Panc1 (cell line): ENCODE results near the gene ZNF662.

ENCODE experiments used
- CTCF ChIP-seq: fragments of 450-650 bp; IDR thresholded peaks from 2 replicates; pipeline ENCODE4 v1.5.1; 2017; ENCODE audit warnings: mild to moderate bottlenecking
- POLR2AphosphoS5 ChIP-seq: IDR thresholded peaks from 2 replicates; pipeline ENCODE4 v1.6.1; 2012; ENCODE audit warnings: mild to moderate bottlenecking, low read depth, low read length, moderate library complexity
- REST ChIP-seq, 2 experiments: IDR thresholded peaks; 2 replicates each; pipeline ENCODE4 v1.6.1; 2011 to 2012; ENCODE audit warnings: low read depth in 2 of 2, control low read depth in 1 of 2, low read length in 1 of 2, mild to moderate bottlenecking in 1 of 2, moderate library complexity in 1 of 2; ENCODE audit not compliant: insufficient read depth in 1 of 2
- SIN3A ChIP-seq: IDR thresholded peaks from 2 replicates; pipeline ENCODE4 v1.6.1; 2012; ENCODE audit warnings: low read depth, mild to moderate bottlenecking, low read length, moderate library complexity, borderline replicate concordance; ENCODE audit not compliant: insufficient read depth

- TF ChIP-seq CTCF (no peak), POLR2AphosphoS5 (no peak), SIN3A (no peak), REST (IDR thresholded peaks at IDR 0.05; ENCODE audit: insufficient read depth in 1 of 2, low read depth in 2 of 2, low read length in 1 of 2) (no peak)
Measured at GRCh38 chr3:42895580-42895868, 10.4 kb upstream of the ZNF662 start.
